GM23338 (cell line): ENCODE measurements around the gene SGMS2. TPM values are rescaled to one million over a fixed set of nuclear protein-coding genes. Genes with fewer than 3 reads are reported as not detected.

Experiments
- ATAC-seq: fragments of 200-7000 bp; cut with Tn5 transposase; 3 replicates; pipeline ENCODE4 v1.9.1; 2020
- DNase-seq: peaks from one replicate; pipeline ENCODE4 v3.0.0-alpha.2; 2015; ENCODE audit warnings: low spot score
- H2AFZ ChIP-seq: fragments of 200-600 bp; sonication (generic); 2 replicates; pipeline ENCODE4 v1.8.0; 2016; ENCODE audit warnings: antibody characterized with exemption, mild to moderate bottlenecking, moderate library complexity
- H3F3A ChIP-seq: fragments of 200-600 bp; sonication (generic); replicated peaks from 2 replicates; pipeline ENCODE4 v1.8.0; 2017; ENCODE audit warnings: antibody characterized with exemption, mixed run types, low read depth
- H3K27ac ChIP-seq: fragments of 200-600 bp; sonication (generic); 2 replicates; pipeline ENCODE4 v1.6.1; 2016; ENCODE audit warnings: low read depth
- H3K27me3 ChIP-seq: fragments of 200-600 bp; sonication (generic); 2 replicates; pipeline ENCODE4 v1.8.0; 2016; ENCODE audit warnings: mild to moderate bottlenecking, mixed run types, moderate library complexity; ENCODE audit not compliant: insufficient read depth
- H3K36me3 ChIP-seq: fragments of 200-600 bp; sonication (generic); 2 replicates; pipeline ENCODE4 v1.8.0; 2016; ENCODE audit warnings: mild to moderate bottlenecking; ENCODE audit not compliant: insufficient read depth
- H3K4me1 ChIP-seq: fragments of 200-600 bp; sonication (generic); 2 replicates; pipeline ENCODE4 v1.8.0; 2016; ENCODE audit warnings: mild to moderate bottlenecking, moderate library complexity; ENCODE audit not compliant: insufficient read depth
- H3K4me2 ChIP-seq: fragments of 200-600 bp; sonication (generic); 2 replicates; pipeline ENCODE4 v1.7.1; 2017; ENCODE audit warnings: mixed run types
- H3K4me3 ChIP-seq: fragments of 200-600 bp; sonication (generic); 2 replicates; pipeline ENCODE4 v1.6.1; 2016; ENCODE audit warnings: mixed run types
- H3K79me2 ChIP-seq: fragments of 200-600 bp; sonication (generic); replicated peaks from 2 replicates; pipeline ENCODE4 v1.8.0; 2017; ENCODE audit warnings: mild to moderate bottlenecking; ENCODE audit not compliant: insufficient read depth
- H3K9me2 ChIP-seq: fragments of 200-600 bp; sonication (generic); 2 replicates; pipeline ENCODE4 v1.8.0; 2017; ENCODE audit not compliant: insufficient read depth
- H4K20me1 ChIP-seq: fragments of 200-600 bp; sonication (generic); replicated peaks from 2 replicates; pipeline ENCODE4 v1.8.0; 2017; ENCODE audit warnings: mild to moderate bottlenecking; ENCODE audit not compliant: insufficient read depth
- H3K27ac Mint-ChIP-seq: 2 replicates; pipeline ENCODE4 v1.8.0; 2020; ENCODE audit warnings: inconsistent platforms, mild to moderate bottlenecking, moderate library complexity, mixed read lengths
- H3K27me3 Mint-ChIP-seq: 3 replicates; pipeline ENCODE4 v1.8.0; 2022; ENCODE audit warnings: low read depth, mild to moderate bottlenecking, moderate library complexity, mixed read lengths, inconsistent platforms; ENCODE audit not compliant: insufficient read depth, poor library complexity
- H3K36me3 Mint-ChIP-seq: 3 replicates; pipeline ENCODE4 v1.8.0; 2021; ENCODE audit warnings: low read depth, mild to moderate bottlenecking, inconsistent platforms, moderate library complexity, mixed read lengths
- H3K4me1 Mint-ChIP-seq: 3 replicates; pipeline ENCODE4 v1.8.0; 2020; ENCODE audit warnings: mild to moderate bottlenecking, inconsistent platforms, mixed read lengths
- H3K4me3 Mint-ChIP-seq: 3 replicates; pipeline ENCODE4 v1.8.0; 2021; ENCODE audit warnings: moderate library complexity, mild to moderate bottlenecking, inconsistent platforms, mixed read lengths
- H3K9me3 Mint-ChIP-seq: 3 replicates; pipeline ENCODE4 v1.8.0; 2020; ENCODE audit warnings: moderate library complexity, mild to moderate bottlenecking, inconsistent platforms, mixed read lengths
- EZH2 ChIP-seq: fragments of 200-600 bp; sonication (generic); IDR thresholded peaks from one replicate; pipeline ENCODE4 v1.8.0; 2017; ENCODE audit warnings: antibody characterized with exemption, mild to moderate bottlenecking, low read depth; ENCODE audit not compliant: unreplicated experiment
- EZH2phosphoT487 ChIP-seq: fragments of 200-600 bp; sonication (generic); IDR thresholded peaks from one replicate; pipeline ENCODE4 v1.8.1; 2018; ENCODE audit warnings: antibody characterized with exemption; ENCODE audit not compliant: unreplicated experiment
- NANOG ChIP-seq: IDR thresholded peaks from 2 replicates; pipeline ENCODE4 v1.6.1; 2016; ENCODE audit warnings: antibody characterized with exemption, borderline replicate concordance
- ZNF114 ChIP-seq: fragments of 250-450 bp; sonication (Bioruptor Pico); IDR thresholded peaks from 2 replicates; pipeline ENCODE4 v1.5.0; 2020; ENCODE audit warnings: mild to moderate bottlenecking, moderate library complexity
- long read RNA-seq: library from polyadenylated mRNA; unstranded; transcript quantifications from one replicate; pipeline ENCODE4 v2.0.0, GENCODE V29; 2020; ENCODE audit not compliant: unreplicated experiment
- polyA plus RNA-seq: library from polyadenylated mRNA; unstranded; fragments of >200 nt; fragmentation: Nextera tagmentation; extraction: Ambion mirVana; gene quantifications from 2 replicates; pipeline ENCODE4 v1.2.1, GENCODE V29; 2016
- total RNA-seq: library from RNA; depleted of rRNA; stranded (reverse); fragments of >200 nt; shearing (Covaris generic); gene quantifications from 2 replicates; pipeline ENCODE4 v1.2.3, GENCODE V29; 2014; rRNA removed
- TF ChIP-seq, protein P1 (sequence below): IDR thresholded peaks from one replicate; pipeline ENCODE4 v1.6.1; 2018; ENCODE audit warnings: antibody characterized with exemption; ENCODE audit not compliant: unreplicated experiment
- TF ChIP-seq, protein P2 (sequence below): fragments of 250-450 bp; sonication (Bioruptor Pico); IDR thresholded peaks from 2 replicates; pipeline ENCODE4 v1.5.0; 2020; ENCODE audit warnings: mild to moderate bottlenecking, moderate library complexity

The SGMS2 gene
- total RNA-seq (0.35 and 0.43 TPM in 2 replicates), polyA plus RNA-seq (1.1 and 1.2 TPM in 2 replicates)
- long read RNA-seq, result 0 reads

- H2AFZ ChIP-seq, result peak within 1 kb of the TSS; percentile 90
- H3K36me3 ChIP-seq, result no peaks in the 10 kb centered on the region
- ATAC-seq (peak; percentile 69), DNase-seq (peak; percentile 69)
- H3F3A ChIP-seq, result peaks cover 3% of the 10 kb centered on the region; the same call in 1 of the 2 replicates
- Mint-ChIP-seq H3K27me3 (peaks cover 84% of the 10 kb centered on the region), H3K36me3 (no peaks in the 10 kb centered on the region), H3K27ac (no peak within 1 kb of the TSS), H3K4me3 (peak within 1 kb of the TSS; percentile 83), H3K4me1 (peaks cover 13% of the 10 kb centered on the region), H3K9me3 (no peaks in the 10 kb centered on the region; the same call in 2 of the 3 replicates)
- H3K4me2 ChIP-seq, result peak within 1 kb of the TSS; percentile 92
- no peaks in the 10 kb centered on the region for H3K9me2 ChIP-seq
- H4K20me1 ChIP-seq, result peaks cover 5% of the 10 kb centered on the region; the same call in 1 of the 2 replicates
- peaks cover 11% of the 10 kb centered on the region for H3K4me1 ChIP-seq
- H3K27me3 ChIP-seq, result peaks cover 100% of the 10 kb centered on the region
- H3K4me3 ChIP-seq, result peak within 1 kb of the TSS; percentile 79
- TF ChIP-seq, protein P1, sequence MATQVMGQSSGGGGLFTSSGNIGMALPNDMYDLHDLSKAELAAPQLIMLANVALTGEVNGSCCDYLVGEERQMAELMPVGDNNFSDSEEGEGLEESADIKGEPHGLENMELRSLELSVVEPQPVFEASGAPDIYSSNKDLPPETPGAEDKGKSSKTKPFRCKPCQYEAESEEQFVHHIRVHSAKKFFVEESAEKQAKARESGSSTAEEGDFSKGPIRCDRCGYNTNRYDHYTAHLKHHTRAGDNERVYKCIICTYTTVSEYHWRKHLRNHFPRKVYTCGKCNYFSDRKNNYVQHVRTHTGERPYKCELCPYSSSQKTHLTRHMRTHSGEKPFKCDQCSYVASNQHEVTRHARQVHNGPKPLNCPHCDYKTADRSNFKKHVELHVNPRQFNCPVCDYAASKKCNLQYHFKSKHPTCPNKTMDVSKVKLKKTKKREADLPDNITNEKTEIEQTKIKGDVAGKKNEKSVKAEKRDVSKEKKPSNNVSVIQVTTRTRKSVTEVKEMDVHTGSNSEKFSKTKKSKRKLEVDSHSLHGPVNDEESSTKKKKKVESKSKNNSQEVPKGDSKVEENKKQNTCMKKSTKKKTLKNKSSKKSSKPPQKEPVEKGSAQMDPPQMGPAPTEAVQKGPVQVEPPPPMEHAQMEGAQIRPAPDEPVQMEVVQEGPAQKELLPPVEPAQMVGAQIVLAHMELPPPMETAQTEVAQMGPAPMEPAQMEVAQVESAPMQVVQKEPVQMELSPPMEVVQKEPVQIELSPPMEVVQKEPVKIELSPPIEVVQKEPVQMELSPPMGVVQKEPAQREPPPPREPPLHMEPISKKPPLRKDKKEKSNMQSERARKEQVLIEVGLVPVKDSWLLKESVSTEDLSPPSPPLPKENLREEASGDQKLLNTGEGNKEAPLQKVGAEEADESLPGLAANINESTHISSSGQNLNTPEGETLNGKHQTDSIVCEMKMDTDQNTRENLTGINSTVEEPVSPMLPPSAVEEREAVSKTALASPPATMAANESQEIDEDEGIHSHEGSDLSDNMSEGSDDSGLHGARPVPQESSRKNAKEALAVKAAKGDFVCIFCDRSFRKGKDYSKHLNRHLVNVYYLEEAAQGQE, result no peak
- TF ChIP-seq EZH2 (peak; percentile 66), ZNF114 (CRISPR knock-in tag) (no peak), NANOG (no peak), EZH2phosphoT487 (no peak)
- TF ChIP-seq, protein P2, sequence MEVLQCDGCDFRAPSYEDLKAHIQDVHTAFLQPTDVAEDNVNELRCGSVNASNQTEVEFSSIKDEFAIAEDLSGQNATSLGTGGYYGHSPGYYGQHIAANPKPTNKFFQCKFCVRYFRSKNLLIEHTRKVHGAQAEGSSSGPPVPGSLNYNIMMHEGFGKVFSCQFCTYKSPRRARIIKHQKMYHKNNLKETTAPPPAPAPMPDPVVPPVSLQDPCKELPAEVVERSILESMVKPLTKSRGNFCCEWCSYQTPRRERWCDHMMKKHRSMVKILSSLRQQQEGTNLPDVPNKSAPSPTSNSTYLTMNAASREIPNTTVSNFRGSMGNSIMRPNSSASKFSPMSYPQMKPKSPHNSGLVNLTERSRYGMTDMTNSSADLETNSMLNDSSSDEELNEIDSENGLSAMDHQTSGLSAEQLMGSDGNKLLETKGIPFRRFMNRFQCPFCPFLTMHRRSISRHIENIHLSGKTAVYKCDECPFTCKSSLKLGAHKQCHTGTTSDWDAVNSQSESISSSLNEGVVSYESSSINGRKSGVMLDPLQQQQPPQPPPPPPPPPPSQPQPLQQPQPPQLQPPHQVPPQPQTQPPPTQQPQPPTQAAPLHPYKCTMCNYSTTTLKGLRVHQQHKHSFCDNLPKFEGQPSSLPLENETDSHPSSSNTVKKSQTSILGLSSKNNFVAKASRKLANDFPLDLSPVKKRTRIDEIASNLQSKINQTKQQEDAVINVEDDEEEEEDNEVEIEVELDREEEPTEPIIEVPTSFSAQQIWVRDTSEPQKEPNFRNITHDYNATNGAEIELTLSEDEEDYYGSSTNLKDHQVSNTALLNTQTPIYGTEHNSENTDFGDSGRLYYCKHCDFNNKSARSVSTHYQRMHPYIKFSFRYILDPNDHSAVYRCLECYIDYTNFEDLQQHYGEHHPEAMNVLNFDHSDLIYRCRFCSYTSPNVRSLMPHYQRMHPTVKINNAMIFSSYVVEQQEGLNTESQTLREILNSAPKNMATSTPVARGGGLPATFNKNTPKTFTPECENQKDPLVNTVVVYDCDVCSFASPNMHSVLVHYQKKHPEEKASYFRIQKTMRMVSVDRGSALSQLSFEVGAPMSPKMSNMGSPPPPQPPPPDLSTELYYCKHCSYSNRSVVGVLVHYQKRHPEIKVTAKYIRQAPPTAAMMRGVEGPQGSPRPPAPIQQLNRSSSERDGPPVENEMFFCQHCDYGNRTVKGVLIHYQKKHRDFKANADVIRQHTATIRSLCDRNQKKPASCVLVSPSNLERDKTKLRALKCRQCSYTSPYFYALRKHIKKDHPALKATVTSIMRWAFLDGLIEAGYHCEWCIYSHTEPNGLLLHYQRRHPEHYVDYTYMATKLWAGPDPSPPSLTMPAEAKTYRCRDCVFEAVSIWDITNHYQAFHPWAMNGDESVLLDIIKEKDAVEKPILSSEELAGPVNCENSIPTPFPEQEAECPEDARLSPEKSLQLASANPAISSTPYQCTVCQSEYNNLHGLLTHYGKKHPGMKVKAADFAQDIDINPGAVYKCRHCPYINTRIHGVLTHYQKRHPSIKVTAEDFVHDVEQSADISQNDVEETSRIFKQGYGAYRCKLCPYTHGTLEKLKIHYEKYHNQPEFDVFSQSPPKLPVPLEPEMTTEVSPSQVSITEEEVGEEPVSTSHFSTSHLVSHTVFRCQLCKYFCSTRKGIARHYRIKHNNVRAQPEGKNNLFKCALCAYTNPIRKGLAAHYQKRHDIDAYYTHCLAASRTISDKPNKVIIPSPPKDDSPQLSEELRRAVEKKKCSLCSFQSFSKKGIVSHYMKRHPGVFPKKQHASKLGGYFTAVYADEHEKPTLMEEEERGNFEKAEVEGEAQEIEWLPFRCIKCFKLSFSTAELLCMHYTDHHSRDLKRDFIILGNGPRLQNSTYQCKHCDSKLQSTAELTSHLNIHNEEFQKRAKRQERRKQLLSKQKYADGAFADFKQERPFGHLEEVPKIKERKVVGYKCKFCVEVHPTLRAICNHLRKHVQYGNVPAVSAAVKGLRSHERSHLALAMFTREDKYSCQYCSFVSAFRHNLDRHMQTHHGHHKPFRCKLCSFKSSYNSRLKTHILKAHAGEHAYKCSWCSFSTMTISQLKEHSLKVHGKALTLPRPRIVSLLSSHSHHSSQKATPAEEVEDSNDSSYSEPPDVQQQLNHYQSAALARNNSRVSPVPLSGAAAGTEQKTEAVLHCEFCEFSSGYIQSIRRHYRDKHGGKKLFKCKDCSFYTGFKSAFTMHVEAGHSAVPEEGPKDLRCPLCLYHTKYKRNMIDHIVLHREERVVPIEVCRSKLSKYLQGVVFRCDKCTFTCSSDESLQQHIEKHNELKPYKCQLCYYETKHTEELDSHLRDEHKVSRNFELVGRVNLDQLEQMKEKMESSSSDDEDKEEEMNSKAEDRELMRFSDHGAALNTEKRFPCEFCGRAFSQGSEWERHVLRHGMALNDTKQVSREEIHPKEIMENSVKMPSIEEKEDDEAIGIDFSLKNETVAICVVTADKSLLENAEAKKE, result no peak
- H3K79me2 ChIP-seq, result no peaks in the 10 kb centered on the region
- no peak within 1 kb of the TSS for H3K27ac ChIP-seq
Observed at GRCh38 chr4:107824350-107825071, at the start of gene SGMS2. Gene SGMS2, plus strand, starts transcription at chr4:107824932. Its CDS starts 70,622 bp downstream, at chr4:107895554.
